Small intestine (tissue), 7 donors: ENCODE measurements around the gene ESRRB. TPM values are rescaled to one million over a fixed set of nuclear protein-coding genes. Genes with fewer than 3 reads are reported as not detected.
A peak's percentile ranks its signal among the peaks of the same experiment; 100 is the strongest.

ENCODE experiments used
- DNase-seq, 2 donors: peaks; one replicate each; pipeline versions ENCODE4 v3.0.0 to v3.0.0-alpha.2; 2013
- FAIRE-seq: peaks from 2 replicates; lab custom pipeline; 2012; peaks lifted over from hg19 to GRCh38; lab: Jason Lieb, UNC
- H3K27ac ChIP-seq, 3 donors: one replicate each; pipeline ENCODE4 v1.5.1; 2013; ENCODE audit warnings: low read length in 2 of 3, mild to moderate bottlenecking in 2 of 3, control low read depth in 1 of 3, inconsistent platforms in 1 of 3, low read depth in 1 of 3, moderate library complexity in 1 of 3
- H3K27me3 ChIP-seq, 3 donors: one replicate each; pipeline ENCODE4 v1.6.1; 2013; ENCODE audit warnings: low read length in 3 of 3, inconsistent platforms in 1 of 3; ENCODE audit not compliant: control insufficient read depth in 3 of 3, insufficient read depth in 3 of 3
- H3K36me3 ChIP-seq, 3 donors: one replicate each; pipeline ENCODE4 v1.6.1; 2013; ENCODE audit warnings: low read length in 3 of 3, inconsistent platforms in 1 of 3, low read depth in 1 of 3, mild to moderate bottlenecking in 1 of 3, moderate library complexity in 1 of 3; ENCODE audit not compliant: control insufficient read depth in 3 of 3, insufficient read depth in 2 of 3
- H3K4me1 ChIP-seq, 3 donors: one replicate each; pipeline ENCODE4 v1.6.1; 2013; ENCODE audit warnings: low read length in 2 of 3, inconsistent platforms in 1 of 3, low read depth in 1 of 3, mild to moderate bottlenecking in 1 of 3, moderate library complexity in 1 of 3; ENCODE audit not compliant: control insufficient read depth in 3 of 3, insufficient read depth in 2 of 3
- H3K4me3 ChIP-seq, 3 donors: one replicate each; pipeline ENCODE4 v1.5.1; 2013; ENCODE audit warnings: low read length in 3 of 3, control low read depth in 1 of 3, inconsistent platforms in 1 of 3, low read depth in 1 of 3, mild to moderate bottlenecking in 1 of 3, moderate library complexity in 1 of 3
- H3K9me3 ChIP-seq, 2 donors: one replicate each; pipeline ENCODE4 v1.6.1; 2013; ENCODE audit warnings: low read depth in 1 of 2, low read length in 1 of 2; ENCODE audit not compliant: control insufficient read depth in 2 of 2, insufficient read depth in 1 of 2
- WGBS, 3 donors: extraction: QIAGEN DNeasy Blood & Tissue Kit; methylation state at CpG; one replicate each; pipeline ENCODE4 v1.1.7; 2013; 5-methylcytosine and 5-hydroxymethylcytosine counted together
- polyA plus RNA-seq, 4 donors: library from polyadenylated mRNA; stranded (reverse) in 3 of 4; unstranded in 1 of 4; fragments of 200-250 nt in 3 of 4; fragments of 120-200 nt in 1 of 4; gene quantifications; one replicate each; pipeline versions ENCODE4 v1.2.1 to v1.2.3, GENCODE V29; 2013
- donor health status: healthy with polysubstance abuse.
- donor health status: control.
- donor health status: control.
- donor health status: Bipolar disorder and iron deficiency.
- donor health status: healthy.

The ESRRB gene
- polyA plus RNA-seq, 4 donors = 0.04 to 0.54 (median 0.13) TPM; not detected in 1

DNA sequence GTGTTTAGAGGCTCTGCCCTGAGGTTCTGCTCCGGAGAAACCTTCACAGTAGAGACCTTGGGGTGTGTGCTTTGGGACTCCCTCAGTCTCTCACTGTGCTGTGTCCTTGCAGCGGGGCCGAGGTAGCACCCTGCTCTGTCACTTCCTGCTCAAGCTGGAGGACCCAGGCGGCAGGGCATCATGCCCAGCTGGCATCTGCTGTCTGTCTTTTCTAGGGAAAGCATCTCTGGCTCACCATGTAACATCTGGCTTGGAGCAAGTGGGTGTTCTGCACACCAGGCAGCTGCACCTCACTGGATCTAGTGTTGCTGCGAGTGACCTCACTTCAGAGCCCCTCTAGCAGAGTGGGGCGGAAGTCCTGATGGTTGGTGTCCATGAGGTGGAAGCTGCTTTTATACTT, 124.5 kb downstream of the ESRRB start:
- peaks cover 0 to 6% (median 0%) of the 10 kb centered on the region in 3 donors for H3K27me3 ChIP-seq
- WGBS, 3 donors = 76 to 79% (median 79%) methylated on average over 6 of the region's 6 CpGs
- no peak overlapping the region for H3K27ac ChIP-seq
- H3K4me3 ChIP-seq = no peak overlapping the region
- no peaks in the 10 kb centered on the region for H3K36me3 ChIP-seq
- DNase-seq = no peak
- H3K9me3 ChIP-seq = no peaks in the 10 kb centered on the region
- H3K4me1 ChIP-seq = no peaks in the 10 kb centered on the region
- no peak for FAIRE-seq

- WGBS, 3 donors = 22 to 68% (median 36%) methylated on average over 7 of the region's 7 CpGs
- DNase-seq (peak; percentile 2 to 69), FAIRE-seq (no peak)
These were observed 125.3 kb downstream of the ESRRB start for GRCh38 chr14:76501156-76501720.

GRCh38 chr14:76502219-76502618, 126.3 kb downstream of the ESRRB start:
- Histone ChIP-seq H3K4me3 (no peak overlapping the region), H3K36me3 (no peaks in the 10 kb centered on the region), H3K27me3 (peaks cover 0 to 3% (median 0%) of the 10 kb centered on the region in 3 donors), H3K9me3 (no peaks in the 10 kb centered on the region), H3K4me1 (no peaks in the 10 kb centered on the region), H3K27ac (no peak overlapping the region)
- DNase-seq (no peak), FAIRE-seq (no peak)
- 91 to 94% (median 93%) methylated on average over 4 of the region's 4 CpGs for WGBS, 3 donors

More at GRCh38 chr14:76501156-76501720, 125.3 kb downstream of the ESRRB start:
- Histone ChIP-seq H3K36me3 (no peaks in the 10 kb centered on the region), H3K27ac (no peak overlapping the region), H3K4me1 (no peaks in the 10 kb centered on the region), H3K4me3 (no peak overlapping the region), H3K27me3 (peaks cover 0 to 3% (median 0%) of the 10 kb centered on the region in 3 donors), H3K9me3 (no peaks in the 10 kb centered on the region)

DNA sequence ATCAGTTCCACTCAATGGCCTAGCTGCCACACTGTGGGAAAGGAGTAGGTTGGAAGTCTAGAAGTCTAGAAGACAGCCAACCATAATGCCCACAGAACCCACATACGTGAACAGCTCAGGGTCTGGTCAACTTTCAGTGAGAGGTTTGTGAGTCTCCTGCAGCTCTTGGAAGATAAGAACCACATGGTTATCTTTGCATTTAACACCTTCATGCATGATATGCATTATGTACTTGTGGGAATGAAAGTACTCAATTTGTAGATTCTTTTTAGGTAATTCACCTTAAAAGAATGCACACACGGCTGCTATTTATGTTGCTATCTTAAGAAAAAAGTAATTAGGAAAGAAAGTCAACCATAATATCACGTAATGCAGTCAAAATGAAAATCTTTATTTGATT, 126.7 kb downstream of the ESRRB start:
- Histone ChIP-seq H3K4me3 (no peak overlapping the region), H3K36me3 (no peaks in the 10 kb centered on the region), H3K4me1 (no peaks in the 10 kb centered on the region), H3K9me3 (no peaks in the 10 kb centered on the region), H3K27me3 (peaks cover 0 to 3% (median 0%) of the 10 kb centered on the region in 3 donors), H3K27ac (no peak overlapping the region)
- WGBS, 3 donors = 85 to 92% (median 88%) methylated on average over 3 of the region's 3 CpGs
- DNase-seq (no peak), FAIRE-seq (no peak)

DNA sequence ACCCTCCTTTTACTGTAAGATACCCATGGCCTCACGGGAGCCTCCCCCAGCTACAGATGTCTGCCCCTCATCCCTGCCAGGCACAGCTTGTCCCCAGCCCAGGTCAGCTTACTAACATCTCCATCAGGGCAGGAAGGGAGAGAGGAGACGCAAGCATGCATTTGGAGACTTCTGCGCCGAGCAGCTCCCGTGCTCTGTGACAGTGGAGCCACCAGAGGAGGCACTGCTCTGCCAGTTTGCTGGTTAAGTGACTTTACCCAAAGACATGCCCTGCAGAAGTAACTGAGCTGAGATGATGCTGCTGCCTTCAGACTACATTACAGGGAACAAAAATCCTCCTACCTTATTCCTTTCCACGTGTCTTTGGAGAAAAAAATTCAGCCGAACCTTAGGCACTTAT, 133.4 kb downstream of the ESRRB start:
- no peaks in the 10 kb centered on the region for H3K9me3 ChIP-seq
- FAIRE-seq = no peak

DNA sequence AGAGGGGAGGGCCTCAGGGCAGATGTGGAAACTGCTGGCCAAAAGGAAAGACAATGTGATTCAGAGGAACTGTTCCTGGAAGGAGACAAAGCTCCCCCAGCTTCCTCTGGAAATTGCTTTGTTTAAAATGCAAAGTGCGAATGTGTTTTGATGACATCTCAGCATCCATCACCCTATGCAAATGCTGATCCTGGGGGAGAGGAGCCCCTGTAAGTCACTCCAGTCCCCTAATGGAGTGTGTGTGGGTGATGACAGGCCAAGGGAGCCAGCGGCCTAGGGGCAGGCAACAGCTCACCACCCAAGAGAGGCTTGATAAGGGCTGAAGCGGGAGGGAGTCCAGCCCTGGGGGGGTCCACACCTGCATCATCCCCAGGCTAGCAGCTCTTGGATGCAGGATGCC, 134.2 kb downstream of the ESRRB start:
- DNase-seq = no peak
- no peaks in the 10 kb centered on the region for H3K4me1 ChIP-seq
- no peaks in the 10 kb centered on the region for H3K36me3 ChIP-seq
- 54 to 76% (median 75%) methylated on average over 3 of the region's 3 CpGs for WGBS, 3 donors
- no peaks in the 10 kb centered on the region for H3K9me3 ChIP-seq
- no peak overlapping the region for H3K27ac ChIP-seq
- H3K27me3 ChIP-seq = peaks cover 0 to 8% (median 0%) of the 10 kb centered on the region in 3 donors
- FAIRE-seq = no peak
- H3K4me3 ChIP-seq = no peak overlapping the region

More for the DNA sequence above, 133.4 kb downstream of the ESRRB start:
- Histone ChIP-seq H3K4me3 (no peak overlapping the region), H3K27me3 (peaks cover 0 to 9% (median 0%) of the 10 kb centered on the region in 3 donors), H3K27ac (no peak overlapping the region), H3K36me3 (no peaks in the 10 kb centered on the region), H3K4me1 (no peaks in the 10 kb centered on the region)
- WGBS, 3 donors = 72 to 85% (median 80%) methylated on average over 7 of the region's 7 CpGs
- DNase-seq = no peak

DNA sequence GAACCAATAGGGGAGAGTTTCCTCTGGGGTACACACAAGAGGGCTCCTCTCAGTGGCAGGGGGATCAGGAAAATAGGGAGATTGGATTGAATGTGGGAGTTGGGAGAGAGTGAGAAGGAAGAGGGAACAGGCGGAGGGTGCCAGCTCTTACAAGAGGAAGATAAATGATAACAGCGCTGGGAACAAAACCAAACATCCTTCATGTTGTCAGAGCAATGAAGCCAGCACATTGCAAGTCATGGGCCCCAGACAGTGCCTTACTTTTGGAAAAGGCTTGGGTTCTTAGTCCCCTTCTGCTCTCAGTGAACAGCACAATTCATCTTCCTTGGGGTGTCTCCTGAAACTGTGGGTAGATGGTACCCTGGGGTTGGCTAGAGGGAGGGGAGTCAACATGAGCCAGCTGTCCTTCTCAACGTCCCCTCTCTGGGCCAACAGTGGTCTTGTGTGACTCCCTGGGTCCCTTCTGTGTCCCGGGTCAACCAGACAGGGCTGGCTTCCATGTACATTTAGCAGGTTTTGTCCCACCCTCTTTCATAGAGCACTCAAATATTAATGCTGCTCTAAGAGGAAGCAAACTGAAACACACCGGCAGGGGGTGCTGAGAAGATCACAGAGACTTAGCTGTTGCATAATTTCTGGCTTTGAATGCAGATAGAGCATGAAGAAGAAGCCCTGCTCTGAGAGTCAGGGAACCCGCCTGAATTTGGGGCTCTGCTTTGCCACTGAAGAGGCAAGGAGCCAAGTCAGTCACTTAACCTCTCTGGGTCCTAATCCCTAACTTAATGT, 138.5 kb downstream of the ESRRB start:
- DNase-seq = no peak
- Histone ChIP-seq H3K4me1 (no peaks in the 10 kb centered on the region), H3K9me3 (no peaks in the 10 kb centered on the region), H3K4me3 (no peak overlapping the region), H3K27ac (no peak overlapping the region), H3K36me3 (no peaks in the 10 kb centered on the region), H3K27me3 (peaks cover 0 to 5% (median 0%) of the 10 kb centered on the region in 3 donors)
- 57 to 65% (median 62%) methylated on average over 6 of the region's 6 CpGs for WGBS, 3 donors
- FAIRE-seq = no peak

- Histone ChIP-seq H3K27me3 (peaks cover 0 to 3% (median 0%) of the 10 kb centered on the region in 3 donors), H3K4me3 (no peak overlapping the region), H3K4me1 (no peaks in the 10 kb centered on the region), H3K9me3 (no peaks in the 10 kb centered on the region), H3K27ac (no peak overlapping the region), H3K36me3 (no peaks in the 10 kb centered on the region)
- FAIRE-seq (no peak), DNase-seq (no peak)
- WGBS, 3 donors = 49 to 61% (median 52%) methylated on average over 3 of the region's 3 CpGs
These were observed 140.9 kb downstream of the ESRRB start for GRCh38 chr14:76516884-76517283.
